Stimulated activated CD4-positive, alpha-beta T cell treated with anti-CD3 and anti-CD28 coated beads, TNF-alpha, amount 100 ng/mL, for 48 hours (primary cell): ENCODE results near the gene STAT4.

Experiments
- DNase-seq, 3 donors: peaks; one replicate each; pipeline ENCODE4 v3.0.0-alpha.2; 2020; ENCODE audit warnings: low read depth in 3 of 3

STAT4 gene

DNA sequence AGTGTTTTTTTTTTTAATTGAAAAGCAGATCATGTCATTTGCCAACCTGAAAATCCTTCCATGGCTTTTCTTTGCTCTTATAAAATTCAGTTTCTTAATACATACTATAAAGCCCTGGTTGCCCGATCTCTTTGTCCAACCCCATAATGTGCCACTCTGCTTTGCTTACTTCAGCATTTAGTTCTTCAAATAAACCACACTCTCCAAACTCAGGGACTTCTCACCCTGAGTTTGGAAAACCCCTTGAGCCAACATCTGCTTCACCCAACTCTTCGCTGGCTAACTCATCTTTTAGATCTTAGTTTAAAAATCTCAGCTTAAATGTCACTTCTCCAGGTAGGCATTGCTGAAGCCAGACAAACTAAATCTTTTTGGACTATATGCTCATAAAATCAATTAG, 135.6 kb downstream of the STAT4 start:
- DNase-seq, result no peak

DNA sequence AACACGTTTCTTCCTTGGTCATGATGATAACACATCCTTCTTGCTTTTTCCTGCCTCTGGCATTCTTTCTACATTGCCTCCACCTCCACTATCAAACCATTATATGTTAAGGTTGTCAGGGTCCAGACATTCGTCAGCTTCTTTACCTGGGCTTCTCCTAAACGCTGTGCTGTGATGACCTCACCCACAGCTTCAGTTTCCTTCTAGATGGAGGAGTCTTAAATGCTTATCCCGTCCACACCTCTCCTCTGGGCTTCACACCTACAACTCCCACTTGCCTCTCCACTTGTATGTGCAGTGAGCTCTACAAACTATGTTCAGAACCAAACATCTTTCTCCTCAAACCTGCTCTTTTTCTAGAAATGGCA, 136.2 kb downstream of the STAT4 start:
- DNase-seq, result no peak

DNA sequence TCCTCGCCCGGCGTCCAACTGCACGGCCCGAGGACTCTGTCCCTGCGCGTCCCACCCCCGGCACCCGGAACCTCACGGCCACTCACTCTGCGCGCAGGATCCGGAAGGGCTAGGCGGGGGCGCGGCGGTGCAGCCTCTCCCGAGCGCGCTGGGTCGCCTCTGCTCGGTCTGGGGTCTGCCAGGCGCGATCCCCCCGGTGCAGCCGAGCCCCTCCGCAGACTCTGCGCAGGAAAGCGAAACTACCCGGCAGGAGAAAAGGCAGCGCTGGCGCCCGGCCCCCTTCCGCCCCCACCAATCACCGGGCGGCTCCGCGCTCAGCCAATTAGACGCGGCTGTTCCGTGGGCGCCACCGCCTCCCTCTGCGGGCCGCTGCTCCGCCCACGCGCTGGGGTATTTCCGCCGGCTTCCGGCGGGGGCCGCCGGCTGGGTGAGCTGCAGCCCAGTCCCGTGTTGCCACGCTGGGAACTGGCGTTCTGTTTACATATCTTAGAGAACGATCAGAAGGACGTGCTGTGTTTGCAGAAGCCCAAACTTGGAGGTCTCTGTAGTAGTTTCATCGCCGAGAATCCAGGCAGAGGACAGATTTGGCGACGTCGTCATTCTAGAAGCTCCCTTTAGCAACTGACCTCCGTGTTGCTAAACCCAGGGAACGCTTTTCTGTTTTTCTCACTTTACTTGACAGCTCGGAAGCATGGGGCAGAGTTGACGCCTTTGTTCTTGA, 136.7 kb downstream of the STAT4 start, which contains the start of gene STAT1:
TSS of gene STAT1 (minus strand) at position 240 of the 721 bp plus-strand sequence. CDS start 4,168 bp downstream, outside the sequence.
- DNase-seq, result peak; percentile 89 to 94 (median 94)

DNA sequence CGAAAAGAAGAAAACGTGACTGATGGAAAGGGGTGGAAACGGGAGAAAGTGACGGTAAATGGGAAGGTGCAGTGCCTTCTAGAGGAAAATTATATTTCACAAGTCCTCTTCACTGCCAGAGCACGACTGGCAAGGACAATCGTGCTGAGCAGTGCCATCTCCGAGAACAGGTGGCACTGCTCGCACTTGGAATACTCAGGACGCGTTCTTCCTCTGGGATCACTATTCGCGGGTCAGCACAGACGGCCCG, 137.2 kb downstream of the STAT4 start:
- DNase-seq, result no peak

DNA sequence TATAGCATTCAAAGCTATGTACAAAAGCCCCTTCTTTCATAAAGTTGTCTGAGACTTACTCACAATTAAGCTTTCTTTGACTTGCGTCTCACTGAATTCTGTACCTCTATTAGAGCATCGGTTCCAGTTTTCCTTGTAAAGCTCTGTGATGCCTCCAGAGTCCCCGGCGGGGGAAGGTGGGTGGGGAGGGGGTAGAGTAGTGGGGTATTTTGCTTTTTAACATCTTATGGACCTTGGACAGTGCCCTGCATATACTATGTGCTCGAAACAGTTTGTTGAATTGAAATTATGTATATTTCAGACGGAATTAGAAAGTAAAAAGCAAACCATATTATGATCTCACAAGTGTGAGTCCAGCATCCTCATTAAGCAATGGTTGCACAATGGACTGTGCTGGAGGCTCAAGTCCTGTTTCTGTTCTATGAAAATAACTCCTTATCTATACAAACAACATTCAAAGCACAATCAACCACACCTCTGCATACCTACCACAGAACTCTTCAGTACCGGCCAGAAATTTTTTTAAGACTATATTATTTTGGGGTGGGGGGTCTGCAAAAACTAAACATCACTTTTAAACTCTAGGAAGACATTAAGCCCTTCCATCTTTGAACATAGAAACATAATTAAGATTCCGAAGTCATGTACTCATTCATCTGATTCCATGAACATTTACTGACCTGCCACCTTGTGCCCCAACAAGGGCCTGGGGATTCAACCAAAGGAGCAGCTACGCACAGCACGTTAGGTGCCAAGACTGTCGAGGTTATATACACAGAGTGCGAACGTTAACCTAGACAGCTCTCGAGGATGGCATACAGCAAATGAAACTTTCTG, 137.7 kb downstream of the STAT4 start:
- no peak for DNase-seq

DNA sequence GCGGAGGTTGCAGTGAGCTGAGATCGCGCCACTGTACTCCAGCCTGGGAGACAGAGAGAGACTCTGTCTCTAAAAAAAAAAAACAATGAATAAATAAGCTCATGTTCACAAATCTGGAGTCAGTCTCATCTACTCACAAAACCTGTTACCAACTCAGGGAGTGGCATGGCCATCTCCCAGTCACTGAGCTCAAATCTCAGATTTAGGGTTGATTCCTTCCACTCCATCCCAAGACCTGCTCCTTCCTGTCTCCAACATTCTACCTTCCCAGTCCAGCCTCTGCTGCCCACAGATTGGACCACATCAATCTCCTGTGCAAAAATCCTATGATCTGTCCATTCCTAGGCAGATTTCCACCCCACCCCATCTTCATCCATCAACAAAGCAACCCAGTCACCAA, 138.4 kb downstream of the STAT4 start:
- DNase-seq, result no peak

DNA sequence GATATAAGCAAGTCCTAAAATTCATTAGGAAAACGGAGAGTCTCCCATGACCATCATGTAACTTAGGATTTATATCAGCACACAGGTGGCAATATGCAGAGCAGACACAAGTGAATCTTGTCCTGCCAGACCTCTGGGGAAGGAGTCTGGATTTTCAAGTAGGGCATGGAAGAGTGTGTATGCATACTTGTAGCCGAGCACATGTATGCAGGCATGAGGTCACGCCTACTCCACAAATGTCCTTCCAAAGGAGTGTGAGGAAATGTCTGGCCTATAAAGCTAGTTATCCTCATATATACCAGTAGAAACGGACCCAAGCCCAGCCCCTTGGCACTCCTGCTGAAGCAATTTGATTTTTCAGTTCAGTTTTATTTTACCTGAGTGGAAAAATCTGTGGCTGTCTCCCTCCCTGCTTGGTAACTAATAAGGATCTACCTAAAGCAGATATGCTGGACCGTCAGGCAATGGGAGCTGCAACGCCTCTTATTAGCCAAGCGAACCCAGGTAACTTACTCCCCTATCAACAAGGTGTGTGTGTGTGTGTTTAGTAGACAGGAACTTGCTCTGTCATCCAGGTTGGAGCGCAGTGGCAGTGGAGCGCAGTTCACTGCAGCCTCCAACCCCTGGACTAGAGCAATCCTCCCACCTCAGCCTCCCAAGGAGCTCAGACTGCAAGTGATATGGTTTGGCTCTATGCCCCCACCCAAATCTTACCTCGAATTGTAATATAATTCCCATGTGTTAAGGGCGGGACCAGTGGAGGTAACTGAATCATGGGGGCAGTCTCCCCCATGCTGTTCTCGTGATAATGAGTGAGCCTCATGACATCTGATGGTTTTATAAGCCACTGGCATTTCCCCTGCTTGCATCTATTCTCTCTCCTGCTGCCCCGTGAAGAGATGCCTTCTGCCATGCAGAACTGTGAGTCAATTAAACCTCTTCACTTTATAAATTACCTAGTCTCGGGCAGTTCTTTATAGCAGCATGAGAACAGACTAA, 139.6 kb downstream of the STAT4 start:
- DNase-seq, result no peak

DNA sequence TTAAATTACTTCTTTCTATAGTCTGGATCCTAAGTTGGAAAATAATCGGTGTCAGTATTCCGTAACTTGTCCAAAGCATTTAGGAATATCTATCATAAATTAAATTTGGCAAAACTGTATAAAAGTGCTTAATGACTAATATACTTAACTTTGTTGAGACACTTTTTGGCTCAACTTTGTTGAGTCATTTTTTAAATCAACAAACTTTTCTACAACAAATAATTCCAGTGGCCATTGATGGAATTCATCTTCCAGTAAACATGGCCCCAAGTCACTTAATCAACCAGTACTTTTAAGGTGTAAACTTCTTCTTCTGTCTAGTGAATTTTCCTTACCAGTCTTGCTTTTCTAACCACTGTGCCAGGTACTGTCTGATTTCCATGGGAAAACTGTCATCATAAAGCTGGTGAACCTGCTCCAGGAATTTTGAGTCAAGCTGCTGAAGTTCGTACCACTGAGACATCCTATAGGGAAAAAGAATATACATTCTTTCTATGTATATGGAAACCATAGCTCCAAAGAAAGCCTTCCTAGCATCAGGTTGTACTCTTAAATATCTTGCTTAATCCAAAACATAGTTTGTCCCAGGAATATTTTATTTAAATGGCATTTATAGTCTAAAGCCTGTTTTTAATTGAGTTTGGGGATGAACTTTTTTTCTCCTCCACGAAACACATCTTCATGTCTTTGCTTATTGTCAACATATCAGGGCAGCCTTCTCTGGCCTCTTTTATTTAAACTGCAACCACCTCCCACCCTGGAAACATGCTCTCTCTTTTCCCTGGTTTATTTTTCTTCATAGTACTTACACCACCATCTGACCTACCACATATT, 141.0 kb downstream of the STAT4 start:
- no peak for DNase-seq

DNA sequence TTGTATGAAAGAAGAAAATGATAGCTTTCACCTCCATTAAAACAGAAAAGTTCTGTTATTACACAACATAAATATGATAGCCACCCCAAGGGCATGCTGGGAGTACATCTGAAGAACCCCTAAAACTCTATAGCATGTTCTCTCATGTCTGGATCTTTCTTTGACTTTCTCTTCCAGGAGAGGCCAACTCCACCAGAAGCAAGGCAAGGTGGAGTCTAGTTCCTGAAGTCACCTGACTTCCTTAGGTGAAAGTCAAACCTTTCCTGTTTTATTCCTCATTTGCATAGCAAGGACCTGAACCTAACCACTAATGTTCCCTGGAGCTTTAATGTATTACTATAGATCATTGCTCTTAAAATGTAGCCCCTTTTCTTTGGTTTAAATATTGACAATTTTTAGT, 142.5 kb downstream of the STAT4 start:
- DNase-seq, result no peak

DNA sequence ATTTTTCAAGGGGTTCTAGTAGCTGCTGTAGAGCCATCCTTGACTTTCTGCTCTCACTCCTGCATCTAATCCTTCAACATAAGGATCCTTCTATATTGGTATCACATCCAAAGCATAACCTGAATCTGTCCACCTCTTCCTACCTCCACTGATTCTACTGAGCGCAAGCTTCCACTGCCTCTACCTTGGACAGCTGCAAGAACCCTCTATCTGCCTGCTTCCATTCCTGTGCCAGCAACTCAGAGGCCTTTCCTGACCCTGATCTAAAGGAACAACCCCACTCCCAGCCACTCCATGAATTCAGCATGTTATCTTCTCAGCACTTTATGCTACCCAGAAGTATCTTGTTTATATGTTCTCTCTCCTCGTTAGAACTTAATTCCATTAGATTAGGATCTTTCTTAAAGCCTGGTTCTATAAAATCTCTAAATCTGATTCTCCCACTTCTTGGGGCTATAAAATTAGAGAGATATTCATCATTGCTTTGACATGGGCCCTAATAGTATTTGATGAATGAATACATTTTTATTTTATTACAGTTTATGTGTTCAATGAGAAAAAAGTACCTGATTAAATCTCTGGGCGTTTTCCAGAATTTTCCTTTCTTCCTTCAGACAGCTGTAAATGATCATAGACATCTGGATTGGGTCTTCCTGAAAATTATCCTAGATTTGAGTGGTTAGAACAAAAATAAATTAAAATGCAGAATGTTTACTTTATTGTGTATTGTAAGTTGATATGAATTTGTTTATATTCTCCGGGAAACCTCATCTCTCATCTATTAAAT, 143.6 kb downstream of the STAT4 start:
- DNase-seq, result no peak

DNA sequence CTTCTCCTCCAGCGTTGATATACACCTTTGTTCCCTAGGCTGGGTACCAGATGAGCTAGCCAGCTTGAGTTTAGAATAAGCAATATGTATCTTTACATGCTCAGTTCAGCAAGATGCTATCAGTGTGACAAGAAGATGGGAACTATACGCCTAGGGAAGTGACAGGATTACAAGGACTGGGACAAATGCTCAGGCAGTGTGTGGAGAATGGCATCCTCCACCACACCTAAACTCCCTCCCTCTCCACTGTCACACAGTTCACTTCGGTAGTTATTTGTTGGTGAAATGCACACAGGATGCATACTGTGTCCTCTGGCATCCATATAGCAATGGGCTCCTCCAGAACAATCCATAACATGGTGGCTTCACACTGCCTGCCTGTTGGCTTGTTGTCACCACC, 144.5 kb downstream of the STAT4 start:
- DNase-seq, result no peak

DNA sequence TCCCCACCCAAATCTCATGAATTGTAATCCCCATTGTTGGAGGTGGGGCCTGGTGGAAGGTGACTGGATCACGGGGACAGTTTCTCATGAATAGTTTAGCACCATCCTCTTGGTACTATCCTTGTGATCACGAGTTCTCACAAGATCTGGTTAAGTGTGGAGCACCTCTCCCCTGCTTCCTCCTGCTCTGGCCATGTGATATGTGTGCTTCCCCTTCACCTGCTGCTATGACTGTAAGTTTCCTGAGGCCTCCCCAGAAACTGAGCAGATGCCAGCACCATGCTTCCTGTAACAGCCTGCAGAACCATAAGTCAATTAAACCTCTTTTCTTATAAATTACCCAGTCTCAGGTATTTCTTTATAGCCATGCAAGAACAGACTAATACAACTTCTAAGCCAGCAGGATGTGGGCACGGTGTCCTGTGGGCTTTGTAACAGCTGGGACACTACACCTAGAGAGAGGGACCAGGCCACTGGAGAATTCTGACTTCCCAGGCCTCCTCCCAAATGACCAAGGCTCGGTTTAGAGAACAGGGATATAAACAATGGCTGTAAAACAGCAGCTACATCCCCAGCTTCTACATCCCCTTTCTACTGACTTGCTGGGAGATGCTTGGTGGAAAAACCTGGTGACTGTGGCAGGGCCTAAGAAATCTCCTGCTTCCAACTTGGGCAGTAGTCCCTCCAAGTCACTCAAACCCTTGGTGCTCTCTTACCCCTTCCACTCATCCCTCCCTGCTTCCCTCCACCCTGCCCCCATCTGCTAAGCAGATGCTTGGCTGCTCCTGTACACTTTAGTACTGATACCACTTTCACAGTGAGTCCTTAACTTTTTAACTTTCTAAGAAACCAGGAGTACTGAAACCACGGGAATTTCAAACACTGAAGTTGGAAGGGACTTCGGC, 147.1 kb downstream of the STAT4 start:
- DNase-seq, result no peak

DNA sequence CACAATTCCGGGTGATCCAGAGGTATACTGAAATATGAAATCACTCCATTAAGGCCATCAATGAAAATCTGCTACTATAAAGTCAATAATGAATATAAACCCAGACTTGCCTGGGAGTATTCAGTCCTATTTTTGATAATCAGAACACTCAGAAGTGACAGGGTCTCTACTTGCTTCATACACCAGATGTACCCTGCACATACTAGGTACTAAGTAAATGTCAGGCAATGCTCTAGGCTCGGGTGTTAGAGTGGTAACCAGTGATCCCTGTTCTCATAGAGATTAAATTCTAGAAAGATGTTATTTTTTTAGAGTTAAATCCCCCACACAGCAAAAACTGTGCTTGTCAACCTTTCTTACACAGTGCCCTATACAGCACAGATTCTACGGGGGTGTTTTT, 149.2 kb downstream of the STAT4 start:
- DNase-seq, result no peak

DNA sequence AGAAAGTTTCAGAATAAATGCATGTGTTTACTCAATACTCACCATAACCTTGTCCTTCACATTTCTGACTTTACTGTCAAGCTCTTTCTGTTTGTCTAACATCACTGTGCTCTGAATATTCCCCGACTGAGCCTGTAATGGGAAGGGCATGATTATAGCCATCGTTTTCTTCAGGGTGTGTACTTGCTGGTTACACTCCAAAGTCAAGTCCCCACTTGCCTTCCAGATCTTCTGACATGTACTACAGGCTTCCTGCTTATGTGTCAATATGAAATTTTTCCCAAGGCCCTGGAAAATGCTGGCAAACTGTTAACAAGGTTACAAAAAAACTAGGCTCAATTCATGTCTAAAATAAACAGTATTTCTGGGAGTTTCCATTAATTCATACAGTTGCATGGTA, 149.8 kb downstream of the STAT4 start:
- DNase-seq, result no peak

DNA sequence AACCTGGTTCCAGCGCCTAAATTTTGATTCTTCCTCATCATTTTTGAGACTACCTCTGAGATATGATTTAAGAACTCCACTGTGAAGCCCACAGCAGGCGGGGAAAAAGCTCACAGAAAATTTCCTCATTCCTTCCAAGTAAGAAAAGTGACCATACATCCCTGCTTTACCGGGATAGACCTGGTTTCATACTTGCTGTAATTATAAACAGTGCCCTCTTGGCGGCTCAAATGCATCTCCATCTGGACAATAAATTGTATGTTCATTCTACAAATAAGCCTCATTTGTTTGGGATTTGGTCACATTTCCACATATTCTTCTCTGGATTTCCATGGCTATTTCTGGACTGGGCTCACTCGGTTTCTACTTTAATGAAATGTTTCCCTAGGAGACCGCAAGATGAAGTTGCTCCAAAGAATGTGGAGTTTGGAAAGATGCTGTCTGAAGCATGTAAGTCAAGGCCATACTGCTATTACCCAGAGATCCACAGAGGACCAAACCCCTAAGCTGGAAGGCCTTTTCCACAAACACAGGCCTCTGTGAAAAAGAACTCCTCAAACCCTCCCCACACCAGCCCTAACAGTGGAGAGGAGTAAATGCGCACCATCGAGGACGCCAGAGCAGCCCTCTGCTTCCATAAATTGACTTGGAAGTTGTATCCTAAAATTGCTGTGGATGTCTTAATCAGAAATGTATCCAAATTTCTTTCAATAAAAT, 150.7 kb downstream of the STAT4 start:
- no peak for DNase-seq

DNA sequence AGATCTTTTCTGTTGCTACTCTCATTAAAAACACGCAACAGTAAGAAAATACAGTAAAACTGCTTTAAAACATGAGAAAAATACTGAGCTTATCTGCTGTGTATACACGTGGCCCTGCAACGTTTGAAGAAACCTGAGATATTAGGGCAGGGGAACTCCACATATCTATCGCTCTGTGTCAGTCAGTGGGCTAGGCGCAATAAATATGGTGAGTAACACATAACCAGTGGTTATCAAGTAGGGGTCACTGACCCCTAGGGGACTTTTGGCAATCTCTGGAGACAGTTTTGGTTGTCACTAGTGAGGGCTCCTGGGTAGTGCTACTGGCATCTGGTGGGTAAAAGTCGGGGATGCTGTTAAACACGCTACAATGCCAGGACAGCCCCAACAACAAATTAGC, 151.7 kb downstream of the STAT4 start:
- no peak for DNase-seq

DNA sequence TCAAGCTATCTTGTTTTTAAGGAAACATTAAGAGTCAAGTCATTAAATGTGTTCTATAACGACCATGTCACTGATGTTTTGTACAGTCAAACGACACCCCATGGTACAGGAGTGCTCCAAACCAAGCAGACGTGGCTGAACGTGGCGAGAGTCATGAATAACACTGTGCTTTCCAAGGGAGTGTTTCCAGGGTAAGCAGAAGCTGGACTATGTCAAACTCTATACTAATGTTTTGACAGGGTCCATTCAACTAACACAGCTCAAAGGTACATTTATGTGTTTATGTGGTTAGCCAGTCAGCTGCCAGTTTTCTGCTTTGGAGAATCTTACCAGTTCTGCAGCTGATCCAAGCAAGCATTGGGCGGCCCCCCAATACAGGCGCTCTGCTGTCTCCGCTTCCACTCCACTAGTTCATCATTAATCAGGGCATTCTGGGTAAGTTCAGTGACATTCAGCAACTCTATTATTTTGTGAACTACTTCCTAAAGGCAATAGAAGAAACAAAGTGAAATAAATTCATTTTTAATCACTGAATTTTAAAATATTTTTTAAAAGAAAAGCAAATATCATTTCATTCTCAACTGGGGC, 153.2 kb downstream of the STAT4 start:
- no peak for DNase-seq

DNA sequence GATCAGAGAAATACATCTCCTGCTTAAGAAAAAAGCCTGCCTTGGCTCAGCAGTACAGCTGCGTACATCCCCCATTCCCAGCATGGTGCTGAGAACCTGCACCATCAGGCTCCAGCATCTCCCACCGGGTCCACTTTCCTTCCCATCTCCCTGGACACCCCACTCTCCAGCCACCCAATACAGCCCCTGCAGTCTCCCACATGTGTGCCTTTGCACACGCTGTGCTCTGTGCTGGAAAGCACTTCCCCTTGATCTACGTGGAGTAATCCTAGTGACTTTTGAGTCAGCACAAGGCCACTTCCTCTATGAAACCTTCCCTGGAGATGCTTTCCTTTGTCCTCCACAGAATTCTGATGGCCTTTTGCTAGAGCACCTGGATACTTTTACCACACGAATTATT, 153.8 kb downstream of the STAT4 start:
- DNase-seq, result no peak
